ENCODE data around the gene OR13C8. TPM values are rescaled to one million over a fixed set of nuclear protein-coding genes. Genes with fewer than 3 reads are reported as not detected.

The OR13C8 gene
- total and polyA plus RNA-seq, 2 of the 8 experiments (the other 6 are each of a cell fraction or from before 2014, with no cell fraction given), result not detected

GRCh38 chr9:104611213-104611612 lies 42.2 kb downstream of the OR13C8 start:
- no peak overlapping the region for H2BK120ac ChIP-seq (replicated peaks; ENCODE audit: low read depth, low read length)
- FAIRE-seq, result no peak
- no peak overlapping the region for H3K4me2 ChIP-seq (ENCODE audit: insufficient read depth in 1 of 2, low read depth in 2 of 2, low read length in 2 of 2)
- no peak overlapping the region for H2AK5ac ChIP-seq (ENCODE audit: low read depth, low read length)
- H3K4me3 ChIP-seq (ENCODE audit: extremely low read depth in 1 of 4, insufficient read depth in 2 of 4, low read depth in 3 of 4, low read length in 4 of 4), result no peak overlapping the region
- 89% methylated on average over 2 of the region's 2 CpGs; no CpG with 5 or more reads in 1 of the 2 experiments for WGBS, 2 experiments (ENCODE audit: extremely low coverage in 1 of 2, insufficient coverage in 1 of 2, insufficient read length in 1 of 2, insufficient replicate concordance in 2 of 2, low coverage in 1 of 2, low lambda C conversion rate in 2 of 2, missing lambda C conversion rate in 1 of 2)
- H3K79me1 ChIP-seq (ENCODE audit: low read depth, low read length), result no peaks in the 10 kb centered on the region
- no peak overlapping the region for H2BK12ac ChIP-seq (ENCODE audit: low read depth, low read length)
- no peaks in the 10 kb centered on the region for H3K27me3 ChIP-seq (replicated peaks in 1 of 4; ENCODE audit: control insufficient read depth in 3 of 4, extremely low read depth in 1 of 4, insufficient read depth in 3 of 4, low read length in 3 of 4)
- no peaks in the 10 kb centered on the region for H3K79me2 ChIP-seq (ENCODE audit: control insufficient read depth in 1 of 2, insufficient read depth in 2 of 2, low read length in 2 of 2)
- no peak overlapping the region for H3K14ac ChIP-seq (ENCODE audit: insufficient read length)
- no peak overlapping the region for H4K8ac ChIP-seq (ENCODE audit: extremely low read depth, insufficient read depth, low read length)
- H3K9ac ChIP-seq (replicated peaks in 1 of 4; ENCODE audit: extremely low read depth in 1 of 4, low read depth in 3 of 4, low read length in 3 of 4), result no peak overlapping the region
- H4K20me1 ChIP-seq (replicated peaks in 1 of 2; ENCODE audit: control insufficient read depth in 1 of 2, insufficient read depth in 2 of 2, low read length in 2 of 2), result no peaks in the 10 kb centered on the region
- H3K23me2 ChIP-seq (ENCODE audit: low read depth, low read length), result no peaks in the 10 kb centered on the region; the same call in 1 of the 2 replicates
- H2AFZ ChIP-seq (ENCODE audit: low read length), result no peak overlapping the region
- H2BK20ac ChIP-seq (ENCODE audit: low read length), result no peak overlapping the region
- H3K4ac ChIP-seq (replicated peaks; ENCODE audit: insufficient read length, low read depth, low read length), result no peak overlapping the region
- H3K23ac ChIP-seq (ENCODE audit: insufficient read length), result no peak overlapping the region
- POLR2A ChIA-PET (ENCODE audit: partially characterized antibody), result no interaction called here
- no peak for DNase-seq (ENCODE audit: low read depth in 1 of 2, low spot score in 2 of 2)
- H3K9me3 ChIP-seq (ENCODE audit: insufficient read depth in 2 of 2, low read depth in 1 of 2, low read length in 1 of 2), result no peaks in the 10 kb centered on the region
- no peak overlapping the region for H3K27ac ChIP-seq (ENCODE audit: low read depth, low read length)
- H2BK5ac ChIP-seq (ENCODE audit: low read depth, low read length), result no peak overlapping the region
- H3K36me3 ChIP-seq (ENCODE audit: control insufficient read depth in 2 of 4, insufficient read depth in 4 of 4, low read length in 3 of 4), result no peaks in the 10 kb centered on the region
- no peak overlapping the region for H2BK15ac ChIP-seq (ENCODE audit: low read length)
- CTCF ChIA-PET (ENCODE audit: partially characterized antibody), result no interaction called here
- H3K4me1 ChIP-seq (replicated peaks in 1 of 4; ENCODE audit: control insufficient read depth in 3 of 4, insufficient read depth in 4 of 4, low read length in 3 of 4), result no peaks in the 10 kb centered on the region
- no peak overlapping the region for H4K91ac ChIP-seq (replicated peaks; ENCODE audit: insufficient read length, low read length)
- no peak overlapping the region for H3K18ac ChIP-seq (ENCODE audit: extremely low read depth, low read length)
- no peak overlapping the region for H4K5ac ChIP-seq (ENCODE audit: insufficient read length, low read depth, low read length)
- no peak overlapping the region for H3K56ac ChIP-seq (replicated peaks; ENCODE audit: insufficient read length, low read depth, low read length)
- TF ChIP-seq CBX8 (IDR thresholded peaks at IDR 0.05; ENCODE audit: borderline replicate concordance, low read depth, low read length) (no peak), SIN3A (conservative IDR thresholded peaks at IDR 0.05 in 1 of 2, IDR thresholded peaks at IDR 0.05 in 1 of 2; ENCODE audit: low read depth in 1 of 2, low read length in 2 of 2) (no peak), MAFK (IDR thresholded peaks at IDR 0.05; ENCODE audit: low read depth, low read length) (no peak), POLR2A (IDR thresholded peaks at IDR 0.05; ENCODE audit: control extremely low read depth in 1 of 2, low read depth in 2 of 2, low read length in 2 of 2) (no peak), BRCA1 (IDR thresholded peaks at IDR 0.05; ENCODE audit: low read depth, low read length) (no peak)
